GM12878 (cell line): ENCODE results near the gene ADGRD1. TPM values are rescaled to one million over a fixed set of nuclear protein-coding genes. Genes with fewer than 3 reads are reported as not detected.

Source experiments
- ATAC-seq: fragments of 200-7000 bp; cut with Tn5 transposase; 3 replicates; pipeline ENCODE4 v1.9.1; 2020; ENCODE audit warnings: mild to moderate bottlenecking, moderate library complexity
- BruUV-seq: library from RNA; stranded (reverse); fragments of 400-500 nt; replicated peaks from 2 replicates; lab custom pipeline; 2021; lab: Mats Ljungman, UMichigan
- CTCF ChIA-PET: fragments of 300-600 bp; sonication (Branson Sonifier 250); formaldehyde crosslinking; extraction: SDS; loops from one replicate; lab custom pipeline; 2021; ENCODE audit warnings: inconsistent platforms; lab: Yijun Ruan, JAX
- POLR2A ChIA-PET: fragments of 350-600 bp; formaldehyde crosslinking; extraction: SDS; loops from one replicate; lab custom pipeline; 2021; ENCODE audit warnings: inconsistent platforms; lab: Charles Lee
- RAD21 ChIA-PET: fragments of 300-600 bp; sonication (Branson Sonifier 250); formaldehyde crosslinking; loops from one replicate; lab custom pipeline; 2023; ENCODE audit warnings: antibody characterized with exemption; ENCODE audit not compliant: unreplicated experiment; lab: Charles Lee
- SMC1A ChIA-PET: fragments of 300-600 bp; sonication (Branson Sonifier 250); formaldehyde crosslinking; loops from one replicate; lab custom pipeline; 2023; ENCODE audit not compliant: unreplicated experiment, uncharacterized antibody; lab: Charles Lee
- DNase-seq: peaks from one replicate; pipeline ENCODE4 v3.0.0-alpha.2; 2011; ENCODE audit warnings: low read depth, low spot score
- FAIRE-seq: peaks from 3 replicates; lab custom pipeline; 2011; peaks lifted over from hg19 to GRCh38; lab: Jason Lieb, UNC
- H2AFZ ChIP-seq: 2 replicates; pipeline ENCODE4 v1.6.0; 2011; ENCODE audit warnings: low read depth, low read length, control low read depth; ENCODE audit not compliant: control insufficient read depth
- H3K27ac ChIP-seq: 2 replicates; pipeline ENCODE4 v1.5.1; 2011; ENCODE audit warnings: control low read depth; ENCODE audit not compliant: control insufficient read depth, insufficient read depth
- H3K27me3 ChIP-seq, 2 experiments: replicated peaks in 1 of 2; 2 replicates each; pipeline versions ENCODE4 v1.6.0 to v1.6.1; 2011; ENCODE audit warnings: low read length in 1 of 2; ENCODE audit not compliant: control insufficient read depth in 2 of 2, insufficient read depth in 2 of 2
- H3K36me3 ChIP-seq, 2 experiments: 2 replicates each; pipeline ENCODE4 v1.5.1; 2011; ENCODE audit warnings: low read length in 1 of 2; ENCODE audit not compliant: control insufficient read depth in 2 of 2, insufficient read depth in 2 of 2
- H3K4me1 ChIP-seq: 2 replicates; pipeline ENCODE4 v1.6.1; 2011; ENCODE audit warnings: mild to moderate bottlenecking, low read length, moderate library complexity, mixed read lengths; ENCODE audit not compliant: control insufficient read depth, insufficient read depth
- H3K4me2 ChIP-seq: 2 replicates; pipeline ENCODE4 v1.6.0; 2011; ENCODE audit warnings: control low read depth; ENCODE audit not compliant: control insufficient read depth, insufficient read depth
- H3K4me3 ChIP-seq: fragments of 200-600 bp; sonication (generic); 2 replicates; pipeline ENCODE4 v1.5.1; 2016
- H3K79me2 ChIP-seq: 2 replicates; pipeline ENCODE4 v1.6.0; 2011; ENCODE audit warnings: low read length; ENCODE audit not compliant: control insufficient read depth, insufficient read depth
- H3K9ac ChIP-seq: 2 replicates; pipeline ENCODE4 v1.8.0; 2011; ENCODE audit warnings: low read length, control low read depth, mixed read lengths; ENCODE audit not compliant: control insufficient read depth, insufficient read depth
- H3K9me3 ChIP-seq: replicated peaks from 3 replicates; pipeline ENCODE4 v1.5.1; 2011; ENCODE audit warnings: mild to moderate bottlenecking, low read length; ENCODE audit not compliant: control insufficient read depth, insufficient read depth
- H4K20me1 ChIP-seq: 2 replicates; pipeline ENCODE4 v1.6.0; 2011; ENCODE audit not compliant: control insufficient read depth, insufficient read depth
- ATF7 ChIP-seq: fragments of 450-650 bp; IDR thresholded peaks from 2 replicates; pipeline ENCODE4 v1.6.1; 2016; ENCODE audit warnings: low read depth, mild to moderate bottlenecking
- BACH1 ChIP-seq: fragments of 450-650 bp; IDR thresholded peaks from 2 replicates; pipeline ENCODE4 v1.6.1; 2017; ENCODE audit warnings: mild to moderate bottlenecking, borderline replicate concordance
- CBX5 ChIP-seq: sonication (generic); IDR thresholded peaks from 2 replicates; pipeline ENCODE4 v1.6.1; 2016; ENCODE audit warnings: low read depth, moderate library complexity, mild to moderate bottlenecking, inconsistent platforms
- ESRRA ChIP-seq: IDR thresholded peaks from 2 replicates; pipeline ENCODE4 v1.6.1; 2012; ENCODE audit warnings: mild to moderate bottlenecking, low read length, improper control_type of control experiment
- EZH2 ChIP-seq: IDR thresholded peaks from 2 replicates; pipeline ENCODE4 v1.6.1; 2012; ENCODE audit warnings: low read depth, mild to moderate bottlenecking, control low read depth, inconsistent platforms, low read length, borderline replicate concordance; ENCODE audit not compliant: control insufficient read depth
- MYB ChIP-seq: fragments of 150-350 bp; IDR thresholded peaks from 2 replicates; pipeline ENCODE4 v1.6.1; 2014; ENCODE audit warnings: mild to moderate bottlenecking, low read depth, low read length, borderline replicate concordance
- NKRF ChIP-seq: fragments of 450-650 bp; conservative IDR thresholded peaks from 2 replicates; pipeline ENCODE4 v1.6.1; 2017; ENCODE audit warnings: mild to moderate bottlenecking, moderate library complexity
- POU2F2 ChIP-seq: IDR thresholded peaks from 3 replicates; pipeline ENCODE4 v1.6.1; 2011; ENCODE audit warnings: low read depth, mild to moderate bottlenecking, low read length, borderline replicate concordance
- SMAD1 ChIP-seq: fragments of 450-650 bp; IDR thresholded peaks from 2 replicates; pipeline ENCODE4 v1.6.1; 2018; ENCODE audit warnings: mild to moderate bottlenecking, low read depth; ENCODE audit not compliant: partially characterized antibody
- STAT3 ChIP-seq: IDR thresholded peaks from 2 replicates; pipeline ENCODE4 v1.6.1; 2011; ENCODE audit warnings: low read depth, low read length, improper control_type of control experiment
- ZBTB11 ChIP-seq: fragments of 450-650 bp; formaldehyde crosslinking; IDR thresholded peaks from 2 replicates; pipeline ENCODE4 v1.5.0; 2022; ENCODE audit warnings: mild to moderate bottlenecking, missing genetic modification characterization
- ZNF592 ChIP-seq: fragments of 450-650 bp; IDR thresholded peaks from 2 replicates; pipeline ENCODE4 v1.6.1; 2017; ENCODE audit warnings: mild to moderate bottlenecking, moderate library complexity
- WGBS: methylation state at CpG from one replicate; pipeline ENCODE4 v1.1.6; 2016; ENCODE audit warnings: low lambda C conversion rate; ENCODE audit not compliant: insufficient replicate concordance, insufficient coverage; ENCODE audit errors: missing lambda C conversion rate; 5-methylcytosine and 5-hydroxymethylcytosine counted together
- in situ Hi-C: fragments of 300-500 bp; cut with MboI; formaldehyde crosslinking; loops from 9 replicates; pipeline ENCODE4 v1.14.3; 2018; ENCODE audit warnings: mixed read lengths
- intact Hi-C: fragments of 100-400 bp; cut with micrococcal nuclease; formaldehyde crosslinking; loops from one replicate; pipeline ENCODE4 v1.14.2; 2022; ENCODE audit not compliant: unreplicated experiment
- polyA plus RNA-seq, 11 experiments: library from polyadenylated mRNA; depleted of rRNA in 4 of 11; unstranded in 6 of 11; stranded (reverse) in 5 of 11; fragments of >200 nt; fragmentation: Nextera tagmentation in 4 of 11; fragmentation: Illumina TruSeq in 1 of 11; extraction: Ambion mirVana in 4 of 11; extraction: Trizol in 1 of 11; gene quantifications; 1 replicate in 1 of 11; 2 replicates in 10 of 11; pipeline versions ENCODE4 v1.2.1 to v1.2.3, GENCODE V29; 2011 to 2016; ENCODE audit warnings: inconsistent platforms in 2 of 11, missing spikeins in 2 of 11, low read depth in 1 of 11
- total RNA-seq, 4 experiments: library from RNA; depleted of rRNA in 3 of 4; stranded (reverse); fragments of >200 nt in 3 of 4; fragmentation: Illumina TruSeq in 1 of 4; extraction: Trizol in 1 of 4; gene quantifications; 2 replicates each; pipeline versions ENCODE4 v1.2.1 to v1.2.3, GENCODE V29; 2013 to 2021

The ADGRD1 gene
- total and polyA plus RNA-seq, 10 of the 15 experiments (the other 5 are each of a cell fraction or from before 2014, with no cell fraction given): 0.15 to 12.7 (median 1.2) TPM

DNA sequence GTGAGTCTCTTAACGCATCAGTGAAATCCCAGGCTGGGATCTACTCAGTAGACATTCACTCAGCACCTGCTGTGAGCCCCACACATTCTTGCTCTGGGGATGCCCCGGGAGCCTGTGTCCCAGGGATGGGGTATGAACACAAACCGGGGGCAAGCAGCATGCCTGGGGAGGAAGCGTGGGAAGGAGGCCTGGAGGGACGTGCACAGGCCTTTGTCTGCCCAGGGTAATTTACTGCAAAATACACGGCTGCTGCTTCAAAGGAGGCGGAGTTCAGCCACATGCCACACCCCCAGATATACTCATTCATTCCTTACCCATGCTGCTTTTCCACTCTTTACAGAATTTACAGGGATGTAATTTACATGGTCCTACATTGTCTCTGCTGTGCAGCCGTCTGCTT, 187.8 kb downstream of the ADGRD1 start:
- no peak for ATAC-seq
- H3K27ac ChIP-seq: no peak overlapping the region

More for the DNA sequence above, 187.8 kb downstream of the ADGRD1 start:
- H2AFZ ChIP-seq: no peak overlapping the region
- no peaks in the 10 kb centered on the region for H3K4me1 ChIP-seq
- no peak for DNase-seq
- TF ChIP-seq CBX5: no peak
- TF ChIP-seq STAT3: no peak
- no peak for TF ChIP-seq EZH2
- no peak for TF ChIP-seq ZNF592
- TF ChIP-seq MYB: no peak
- no peak for TF ChIP-seq ESRRA
- no peak for TF ChIP-seq NKRF
- TF ChIP-seq BACH1: no peak
- no peak for TF ChIP-seq ATF7
- TF ChIP-seq SMAD1: no peak
- TF ChIP-seq POU2F2: no peak
- TF ChIP-seq ZBTB11: no peak
- TF ChIP-seq, all 136 proteins: peak for 0
- no peak overlapping the region for H3K4me2 ChIP-seq
- CTCF ChIA-PET: no interaction called here
- SMC1A ChIA-PET: no interaction called here
- H3K79me2 ChIP-seq: no peaks in the 10 kb centered on the region
- H3K36me3 ChIP-seq: no peaks in the 10 kb centered on the region
- no peaks in the 10 kb centered on the region for H3K9me3 ChIP-seq
- intact Hi-C loops: loop anchor here (10.0 kb wide), 1 partner anchor 313 kb away; no protein-coding TSS in a partner anchor
- 47% methylated on average over 8 of the region's 8 CpGs for WGBS
- in situ Hi-C loops: no loop called here
- RAD21 ChIA-PET: no interaction called here
- no TSS peak for BruUV-seq
- no peak overlapping the region for H3K9ac ChIP-seq
- POLR2A ChIA-PET: no interaction called here
- no peaks in the 10 kb centered on the region for H3K27me3 ChIP-seq
- no peak for FAIRE-seq
- H3K4me3 ChIP-seq: no peak overlapping the region
- H4K20me1 ChIP-seq: no peaks in the 10 kb centered on the region
